Skin epidermis (tissue), 12 donors: ENCODE measurements around the gene NOXA1.
"Not testable (repeated sequence)": the region's sequence is repeated elsewhere in the genome, so short reads cannot be mapped to it uniquely, and the experiment has no call there.

Experiments used
- H3K27ac ChIP-seq, 21 experiments: fragments of 200-600 bp; sonication (generic) in 11 of 21; one replicate each; pipeline ENCODE4 v1.5.0; 2020; ENCODE audit warnings: mild to moderate bottlenecking in 3 of 21, inconsistent platforms in 2 of 21, moderate library complexity in 2 of 21
- H3K4me3 ChIP-seq, 7 experiments: fragments of 200-600 bp; sonication (generic) in 2 of 7; one replicate each; pipeline ENCODE4 v1.5.0; 2020; ENCODE audit warnings: inconsistent platforms in 2 of 7, mild to moderate bottlenecking in 2 of 7, moderate library complexity in 1 of 7

NOXA1 gene

DNA sequence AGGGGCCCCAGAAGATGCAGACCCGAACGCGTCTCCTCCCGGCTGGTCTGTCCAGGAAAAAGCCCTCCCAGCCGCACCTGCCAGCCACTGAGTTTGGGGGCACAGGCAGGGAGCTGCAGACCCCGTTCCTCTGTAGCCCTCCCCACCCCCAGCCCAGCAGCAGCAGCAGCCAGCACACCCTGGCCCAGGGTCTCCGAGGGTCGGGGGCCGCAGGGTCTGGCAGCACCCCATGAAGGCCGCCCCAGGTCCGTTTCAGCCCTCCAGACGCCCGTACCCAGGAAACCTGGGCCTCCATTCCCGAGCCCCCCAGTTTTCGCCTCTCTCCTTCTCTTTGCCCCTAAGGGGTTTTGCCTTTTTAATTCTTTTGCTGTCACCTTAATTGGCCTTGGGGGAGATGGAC is 19.9 kb upstream of the NOXA1 start:
- Histone ChIP-seq H3K27ac (no peak overlapping the region), H3K4me3 (no peak overlapping the region)

GRCh38 chr9:137404961-137405567 is 18.1 kb upstream of the NOXA1 start:
- Histone ChIP-seq H3K4me3 (no peak overlapping the region), H3K27ac (no peak overlapping the region)

- Histone ChIP-seq H3K27ac (no peak overlapping the region), H3K4me3 (no peak overlapping the region)
Observed at GRCh38 chr9:137405677-137406081, 17.5 kb upstream of the NOXA1 start.

GRCh38 chr9:137406085-137406760 is 17.0 kb upstream of the NOXA1 start:
- H3K27ac ChIP-seq: peak overlapping the region in 8 of 21 experiments; percentile 18 to 66 (median 42)

DNA sequence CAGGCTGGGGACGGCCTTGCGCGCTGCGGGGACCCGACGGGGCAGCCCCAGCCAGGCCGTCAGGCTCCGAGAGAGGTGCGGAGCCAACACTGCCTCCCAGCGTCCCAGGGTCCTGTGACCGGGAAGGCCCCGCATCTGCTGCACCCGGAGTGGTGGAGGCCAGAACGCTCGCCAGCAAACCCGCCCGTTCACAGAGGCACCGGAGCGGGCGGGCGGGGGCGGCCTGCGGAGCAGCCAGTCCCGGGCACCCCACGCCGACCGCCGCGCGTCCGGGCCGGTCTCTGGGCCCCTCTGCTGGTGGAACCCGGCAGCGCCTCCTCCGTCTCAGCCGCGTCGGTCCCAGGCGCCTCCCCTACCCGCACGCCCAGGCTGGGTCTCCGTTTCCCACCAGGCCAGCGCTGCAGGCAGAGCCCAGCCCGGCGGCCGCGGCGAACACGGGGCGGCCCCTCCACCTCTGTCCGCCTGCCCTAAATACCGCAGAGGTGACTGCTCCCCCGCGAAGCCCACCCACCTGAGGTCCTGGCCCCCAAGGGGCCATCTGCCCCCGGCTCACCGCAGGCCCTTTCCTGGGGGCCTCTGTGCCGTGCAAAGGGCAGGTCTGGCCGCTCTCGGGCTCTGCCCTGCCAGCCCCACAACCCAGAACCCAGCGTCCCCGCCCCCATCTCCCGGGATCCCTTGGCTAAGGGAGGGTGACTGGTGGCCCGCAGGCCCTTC is 16.2 kb upstream of the NOXA1 start:
- Histone ChIP-seq H3K4me3 (peak overlapping the region; percentile 2 to 25 (median 19)), H3K27ac (peak overlapping the region in 12 of 21 experiments; percentile 10 to 66 (median 32))

More at GRCh38 chr9:137406085-137406760, 17.0 kb upstream of the NOXA1 start:
- peak overlapping the region in 4 of 7 experiments; percentile 2 to 22 (median 18) for H3K4me3 ChIP-seq

DNA sequence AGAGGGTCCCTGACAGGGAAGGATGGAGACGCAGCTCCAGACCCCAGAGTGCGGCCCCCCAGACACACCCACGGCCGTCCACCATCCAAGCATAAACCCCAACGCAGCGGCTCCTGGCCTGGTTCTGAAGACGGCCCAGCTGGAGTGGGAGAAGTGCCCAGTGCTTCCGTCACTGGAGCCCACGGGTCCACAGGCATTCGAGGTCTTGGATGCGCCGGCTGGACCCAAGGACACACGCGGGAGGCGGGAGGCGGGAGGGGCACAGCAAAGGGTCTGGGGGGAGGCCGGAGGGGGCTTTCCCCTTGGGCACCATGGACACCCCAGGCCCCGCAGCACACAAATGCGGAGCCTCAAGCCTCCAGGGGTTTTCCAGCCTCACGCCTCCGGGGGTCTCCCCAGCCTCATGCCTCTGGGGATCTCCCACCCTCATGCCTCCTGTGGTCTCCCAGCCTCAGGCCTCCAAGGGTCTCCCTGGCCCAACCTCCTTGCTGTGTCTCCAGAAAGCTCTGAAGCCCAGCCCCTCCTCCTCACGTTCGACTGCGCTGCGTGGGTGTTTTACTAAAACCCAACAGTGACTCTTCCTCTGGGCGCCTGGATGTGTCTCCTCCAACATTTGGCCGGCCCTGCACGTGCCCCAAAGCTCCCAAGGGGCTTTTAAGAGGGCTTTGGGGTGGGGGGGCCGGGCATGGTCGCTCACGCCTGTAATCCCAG is 15.4 kb upstream of the NOXA1 start:
- Histone ChIP-seq H3K4me3 (peak overlapping the region in 3 of 7 experiments; percentile 20 to 25 (median 22)), H3K27ac (peak overlapping the region in 6 of 21 experiments; percentile 10 to 66 (median 46))

DNA sequence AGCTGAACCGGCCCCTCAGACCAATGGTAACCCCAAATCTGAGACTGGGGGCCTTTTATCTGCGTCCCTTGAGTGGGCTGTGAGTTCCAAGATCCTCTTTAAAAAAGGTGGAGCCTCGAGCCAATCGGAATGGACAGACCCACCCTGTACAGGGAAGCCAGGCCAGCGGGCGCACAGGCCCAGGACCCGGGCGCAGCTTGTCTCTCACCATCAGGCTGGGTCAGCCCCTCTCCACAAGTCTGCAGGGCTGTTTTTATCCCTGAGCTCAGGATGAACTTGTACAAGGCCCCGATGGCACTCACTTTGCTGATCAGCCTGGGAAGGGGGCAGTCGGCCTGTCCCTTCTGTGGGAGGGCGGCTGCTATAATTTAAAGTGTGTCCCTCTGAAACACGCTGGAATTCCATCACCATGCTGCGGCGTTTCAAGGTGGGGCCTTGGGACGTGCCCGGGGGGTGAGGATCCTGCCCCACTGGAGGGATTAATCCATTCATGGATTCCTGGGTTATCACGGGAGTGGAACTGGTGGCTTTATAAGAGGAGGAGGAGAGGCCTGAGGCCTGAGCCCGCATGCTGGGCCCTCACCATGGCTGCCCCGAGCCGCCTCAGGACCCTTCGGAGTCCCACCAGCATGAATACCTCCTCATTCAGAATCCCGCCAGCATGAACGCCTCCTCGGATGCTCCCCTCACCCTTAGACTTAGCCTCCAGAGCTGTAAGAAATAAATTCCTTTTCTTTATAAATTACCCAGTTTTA is 14.4 kb upstream of the NOXA1 start:
- Histone ChIP-seq H3K4me3 (no peak overlapping the region), H3K27ac (no peak overlapping the region)

GRCh38 chr9:137409515-137409914 is 13.7 kb upstream of the NOXA1 start:
- no peak overlapping the region for H3K27ac ChIP-seq

GRCh38 chr9:137410236-137410890 is 12.8 kb upstream of the NOXA1 start:
- H3K4me3 ChIP-seq: not testable (repeated sequence)
- peak overlapping the region in 2 of 21 experiments; percentile 26 to 71 for H3K27ac ChIP-seq

More at GRCh38 chr9:137409515-137409914, 13.7 kb upstream of the NOXA1 start:
- H3K4me3 ChIP-seq: no peak overlapping the region

DNA sequence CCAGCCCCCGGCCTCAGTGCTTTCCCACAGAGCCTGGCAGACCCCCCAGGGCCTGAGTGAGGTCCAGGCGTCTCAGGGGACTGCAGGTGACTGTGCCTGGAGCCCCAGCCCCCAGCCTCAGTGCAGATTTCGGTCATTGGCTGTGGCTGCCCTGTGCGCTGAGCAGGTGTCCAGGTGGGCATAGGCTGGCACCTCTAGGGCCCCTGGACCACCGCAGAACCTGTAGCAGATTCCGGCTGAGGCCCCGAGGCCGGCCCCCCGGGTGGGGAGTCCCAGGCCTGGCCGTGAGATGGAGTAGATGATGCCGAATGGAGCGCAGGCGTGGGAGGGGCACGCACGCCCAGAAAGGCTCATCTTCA is 12.3 kb upstream of the NOXA1 start:
- H3K4me3 ChIP-seq: no peak overlapping the region
- peak overlapping the region in 12 of 21 experiments; percentile 5 to 76 (median 49) for H3K27ac ChIP-seq

DNA sequence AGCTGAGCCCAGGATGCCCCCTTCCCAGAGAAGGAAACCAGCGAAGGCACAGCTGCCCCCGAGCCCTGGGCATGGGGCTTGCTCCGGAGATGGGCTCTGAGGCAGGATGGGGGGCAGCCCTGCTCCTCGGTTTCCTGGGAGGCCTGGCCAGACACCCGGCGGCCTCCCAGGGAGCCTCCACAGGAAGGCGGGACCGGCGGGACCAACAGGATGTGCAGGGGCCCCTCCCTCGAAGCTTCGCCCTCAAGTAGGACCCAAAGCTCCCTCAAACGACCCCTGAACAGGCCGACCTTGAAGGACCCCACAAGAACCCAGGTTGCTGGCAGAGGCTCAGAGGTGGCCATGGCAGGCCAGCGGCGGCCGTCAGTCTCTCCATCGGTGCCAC is 11.9 kb upstream of the NOXA1 start:
- peak overlapping the region in 12 of 21 experiments; percentile 5 to 76 (median 49) for H3K27ac ChIP-seq

DNA sequence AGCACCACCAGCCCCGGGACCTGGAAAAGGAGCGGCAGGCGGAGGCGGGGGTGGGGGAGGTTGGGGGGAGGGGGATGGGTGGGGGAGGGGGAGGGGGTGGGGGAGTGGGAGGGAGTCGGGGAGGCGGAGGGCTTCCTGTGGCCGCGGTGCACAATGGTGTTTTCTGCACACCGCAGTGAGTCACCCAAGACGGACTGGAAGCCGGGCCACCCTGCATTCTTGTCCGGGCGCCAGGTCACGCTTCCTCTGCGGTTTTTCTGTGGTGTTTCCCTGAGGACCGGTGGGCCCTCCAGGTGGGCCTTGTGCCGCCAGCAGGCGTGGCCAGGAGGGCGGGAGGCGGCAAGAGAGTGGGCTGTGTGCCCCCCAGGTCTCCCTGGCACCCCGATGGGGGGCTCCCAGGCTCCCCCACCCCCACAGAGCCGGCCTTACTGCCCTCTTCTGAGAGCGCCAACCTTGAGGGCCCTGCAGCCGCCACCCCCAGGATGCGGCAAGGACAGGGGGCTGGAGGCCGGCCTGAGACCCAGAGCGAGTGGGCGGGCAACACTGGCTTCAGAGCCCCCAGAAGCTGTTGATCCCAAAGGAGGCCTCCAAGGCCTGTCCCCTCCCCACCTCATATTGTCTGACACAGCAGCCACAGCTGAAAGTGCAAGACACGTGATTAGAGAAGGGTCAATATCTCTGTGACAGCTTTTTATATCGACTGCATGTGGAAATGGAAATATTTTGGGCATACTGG is 11.4 kb upstream of the NOXA1 start:
- Histone ChIP-seq H3K27ac (peak overlapping the region in 16 of 21 experiments; percentile 23 to 85 (median 58)), H3K4me3 (no peak overlapping the region)

More for the DNA sequence above, 11.9 kb upstream of the NOXA1 start:
- H3K4me3 ChIP-seq: no peak overlapping the region

DNA sequence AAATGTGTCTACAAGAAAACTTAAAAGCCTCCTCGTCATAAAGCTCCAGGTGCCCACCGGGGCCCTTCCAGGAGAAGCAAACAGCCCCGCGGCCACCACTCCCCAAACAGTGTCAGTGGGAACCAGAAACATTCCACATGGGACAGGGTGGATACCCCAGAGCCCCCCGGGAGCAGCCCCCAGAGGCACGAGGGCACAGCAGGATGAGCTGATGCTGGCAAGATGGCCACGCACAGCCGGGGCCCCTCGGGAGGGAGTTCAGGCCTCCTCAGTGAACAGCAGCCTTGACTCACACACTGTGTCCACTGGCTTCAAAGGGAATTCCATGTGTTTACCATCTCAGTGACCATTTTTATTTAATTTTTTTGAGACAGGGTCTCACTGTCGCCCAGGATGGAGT is 10.8 kb upstream of the NOXA1 start:
- Histone ChIP-seq H3K27ac (peak overlapping the region in 13 of 21 experiments; percentile 23 to 85 (median 64)), H3K4me3 (no peak overlapping the region)

DNA sequence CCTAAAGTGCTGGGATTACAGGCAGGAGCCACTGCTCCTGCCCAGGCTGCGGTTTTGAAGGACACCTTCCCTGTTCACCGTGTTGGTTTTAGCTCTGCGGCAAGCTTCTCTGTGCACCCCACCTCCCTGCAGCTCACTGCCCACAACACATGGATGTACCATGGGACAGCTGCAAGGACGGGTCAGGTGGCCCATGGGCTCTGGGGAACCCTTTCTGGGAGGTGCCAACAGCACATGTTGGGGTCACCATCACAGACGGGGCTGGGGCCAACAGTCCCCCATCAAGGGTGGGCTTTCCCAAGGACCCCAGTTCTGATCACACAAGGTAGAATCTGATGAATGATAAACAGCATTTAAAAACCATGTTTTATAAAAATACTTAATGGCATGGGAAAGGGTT is 7.7 kb upstream of the NOXA1 start:
- H3K4me3 ChIP-seq: no peak overlapping the region
- H3K27ac ChIP-seq: no peak overlapping the region

DNA sequence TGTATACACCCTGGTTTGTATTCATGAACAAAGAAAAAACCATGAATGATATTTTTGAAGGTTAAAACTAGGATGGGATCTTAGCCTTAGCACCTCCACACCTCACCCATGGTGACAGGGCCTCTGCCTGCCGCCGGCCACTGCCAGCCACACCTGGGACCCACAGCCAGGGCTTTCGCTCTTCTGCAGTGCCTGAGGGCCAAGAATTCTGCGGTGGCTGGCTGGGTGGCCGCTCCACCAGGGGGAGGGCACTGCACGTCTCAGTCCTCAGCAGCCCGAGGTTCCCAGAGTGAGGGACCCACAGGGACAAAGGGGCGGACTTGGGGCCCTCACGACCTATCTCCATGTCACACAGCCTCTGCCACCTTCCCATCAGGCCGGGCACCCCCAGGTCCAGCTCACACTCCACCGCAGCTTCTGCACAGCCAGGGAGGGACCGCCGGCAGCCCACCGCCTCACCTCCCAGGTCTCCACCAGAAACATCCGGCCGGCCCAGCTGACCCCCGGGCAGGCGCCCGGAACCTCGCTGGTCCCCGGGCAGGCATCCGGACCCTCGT is 7.1 kb upstream of the NOXA1 start:
- Histone ChIP-seq H3K27ac (no peak overlapping the region), H3K4me3 (no peak overlapping the region)

DNA sequence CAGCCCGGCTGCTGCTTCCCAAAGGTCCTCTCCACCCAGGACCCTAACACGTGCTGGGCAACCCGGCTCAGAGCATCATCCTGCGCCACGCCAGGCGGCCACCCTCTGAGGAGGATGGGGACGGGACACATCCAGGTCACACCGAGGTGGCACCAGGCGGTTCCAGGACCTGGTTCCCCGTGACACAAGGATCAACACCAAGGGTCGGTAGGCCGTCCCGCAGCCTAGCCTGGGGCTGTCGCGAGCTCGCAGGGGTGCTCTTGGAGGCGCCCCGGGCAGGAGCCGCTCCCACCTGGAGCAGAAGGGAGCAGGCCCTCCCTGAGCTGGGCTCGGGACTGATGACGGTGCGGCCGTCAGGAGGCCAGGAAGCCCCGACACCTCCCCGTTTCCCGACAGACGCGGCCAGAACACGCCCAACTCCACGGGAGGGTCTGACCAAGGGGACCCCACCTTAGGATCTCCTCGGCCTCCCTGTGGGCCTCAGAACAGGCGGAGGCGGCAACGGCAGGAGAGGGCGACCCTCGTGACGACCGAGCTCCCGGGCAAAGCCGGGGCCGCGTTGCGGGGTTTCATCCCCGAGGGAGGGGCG is 6.5 kb upstream of the NOXA1 start:
- Histone ChIP-seq H3K4me3 (peak overlapping the region in 6 of 7 experiments; percentile 19 to 32 (median 28)), H3K27ac (peak overlapping the region in 5 of 21 experiments; percentile 4 to 51 (median 33))
